HG03025 (cell line): ENCODE measurements around the gene CCNF.
A peak's percentile ranks its signal among the peaks of the same experiment; 100 is the strongest.
"Not testable (repeated sequence)": the region's sequence is repeated elsewhere in the genome, so short reads cannot be mapped to it uniquely, and the experiment has no call there.

ENCODE experiments used
- ATAC-seq: cut with Tn5 transposase; IDR thresholded peaks from one replicate; pipeline ENCODE4 v1.9.1; 2021; ENCODE audit warnings: mild to moderate bottlenecking, moderate library complexity; ENCODE audit not compliant: unreplicated experiment, low FRiP score

CCNF gene, protein sequence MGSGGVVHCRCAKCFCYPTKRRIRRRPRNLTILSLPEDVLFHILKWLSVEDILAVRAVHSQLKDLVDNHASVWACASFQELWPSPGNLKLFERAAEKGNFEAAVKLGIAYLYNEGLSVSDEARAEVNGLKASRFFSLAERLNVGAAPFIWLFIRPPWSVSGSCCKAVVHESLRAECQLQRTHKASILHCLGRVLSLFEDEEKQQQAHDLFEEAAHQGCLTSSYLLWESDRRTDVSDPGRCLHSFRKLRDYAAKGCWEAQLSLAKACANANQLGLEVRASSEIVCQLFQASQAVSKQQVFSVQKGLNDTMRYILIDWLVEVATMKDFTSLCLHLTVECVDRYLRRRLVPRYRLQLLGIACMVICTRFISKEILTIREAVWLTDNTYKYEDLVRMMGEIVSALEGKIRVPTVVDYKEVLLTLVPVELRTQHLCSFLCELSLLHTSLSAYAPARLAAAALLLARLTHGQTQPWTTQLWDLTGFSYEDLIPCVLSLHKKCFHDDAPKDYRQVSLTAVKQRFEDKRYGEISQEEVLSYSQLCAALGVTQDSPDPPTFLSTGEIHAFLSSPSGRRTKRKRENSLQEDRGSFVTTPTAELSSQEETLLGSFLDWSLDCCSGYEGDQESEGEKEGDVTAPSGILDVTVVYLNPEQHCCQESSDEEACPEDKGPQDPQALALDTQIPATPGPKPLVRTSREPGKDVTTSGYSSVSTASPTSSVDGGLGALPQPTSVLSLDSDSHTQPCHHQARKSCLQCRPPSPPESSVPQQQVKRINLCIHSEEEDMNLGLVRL

DNA sequence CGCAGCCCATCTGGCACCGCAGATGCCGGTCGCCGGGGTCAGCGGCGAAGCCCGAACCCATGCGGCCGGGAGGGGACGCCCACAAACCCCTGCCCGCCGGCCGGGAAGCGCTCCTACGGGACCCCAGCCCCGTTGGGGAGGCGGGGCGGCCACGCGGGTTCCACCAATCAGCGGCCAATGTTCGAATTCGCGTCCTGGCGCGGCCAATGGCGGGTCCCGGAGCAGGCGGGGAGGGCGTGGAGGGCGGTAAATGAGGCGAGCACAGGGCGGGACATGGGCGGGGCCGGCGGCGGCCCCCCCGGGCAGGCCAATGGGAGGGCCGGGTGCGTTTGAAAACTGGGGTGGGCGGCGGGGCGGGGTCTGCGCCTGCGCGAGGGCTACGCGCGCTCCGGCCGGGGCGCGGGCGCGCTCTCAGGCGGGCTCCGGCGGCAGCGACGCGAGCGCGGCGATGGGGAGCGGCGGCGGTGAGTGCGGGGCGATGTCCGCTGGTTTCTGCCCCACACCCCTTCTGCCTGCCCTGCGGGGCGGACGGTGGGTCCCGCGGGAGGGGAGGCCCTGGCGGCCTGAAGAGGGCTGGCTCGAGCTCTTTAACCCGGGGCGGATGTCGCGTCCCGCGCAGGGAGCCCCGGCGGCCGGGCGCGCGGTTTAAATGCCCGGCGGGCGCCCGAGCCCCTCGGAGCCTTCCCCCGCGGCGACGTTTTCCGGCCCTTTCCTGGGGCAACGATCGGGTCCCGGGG is at the start of gene CCNF:
TSS of gene CCNF (plus strand) at position 414 of the 737 bp plus-strand sequence. CDS start at position 449, 35 bp downstream.
- ATAC-seq, result peak; percentile 66

GRCh38 chr16:2383501-2383900 is 45.7 kb upstream of the CCNF start:
- no peak for ATAC-seq

DNA sequence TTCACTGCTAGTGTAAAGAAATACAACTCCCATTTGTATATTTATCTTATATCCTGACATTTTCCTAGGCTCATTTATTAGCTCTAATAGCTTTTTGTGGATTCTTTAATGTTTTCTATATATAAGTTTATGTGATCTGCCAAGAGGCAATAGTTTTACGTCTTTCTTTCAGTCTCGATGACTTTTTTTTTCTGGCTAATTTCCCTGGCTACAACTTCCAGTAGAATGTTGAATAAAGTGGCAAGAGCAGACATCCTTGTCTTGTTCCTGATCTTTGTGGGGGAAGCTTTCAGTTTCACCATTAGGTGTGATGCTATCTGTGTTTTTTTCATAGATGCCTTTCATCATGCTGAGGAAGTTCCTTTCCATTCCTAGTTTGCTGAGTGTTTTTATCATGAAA is 44.8 kb upstream of the CCNF start:
- no peak for ATAC-seq

- no peak for ATAC-seq
Observed at GRCh38 chr16:2385190-2385836, 43.9 kb upstream of the CCNF start.

- ATAC-seq, result not testable (repeated sequence)
Observed at GRCh38 chr16:2385982-2386381, 43.3 kb upstream of the CCNF start.

- ATAC-seq, result no peak
Observed at GRCh38 chr16:2386990-2387389, 42.3 kb upstream of the CCNF start.

DNA sequence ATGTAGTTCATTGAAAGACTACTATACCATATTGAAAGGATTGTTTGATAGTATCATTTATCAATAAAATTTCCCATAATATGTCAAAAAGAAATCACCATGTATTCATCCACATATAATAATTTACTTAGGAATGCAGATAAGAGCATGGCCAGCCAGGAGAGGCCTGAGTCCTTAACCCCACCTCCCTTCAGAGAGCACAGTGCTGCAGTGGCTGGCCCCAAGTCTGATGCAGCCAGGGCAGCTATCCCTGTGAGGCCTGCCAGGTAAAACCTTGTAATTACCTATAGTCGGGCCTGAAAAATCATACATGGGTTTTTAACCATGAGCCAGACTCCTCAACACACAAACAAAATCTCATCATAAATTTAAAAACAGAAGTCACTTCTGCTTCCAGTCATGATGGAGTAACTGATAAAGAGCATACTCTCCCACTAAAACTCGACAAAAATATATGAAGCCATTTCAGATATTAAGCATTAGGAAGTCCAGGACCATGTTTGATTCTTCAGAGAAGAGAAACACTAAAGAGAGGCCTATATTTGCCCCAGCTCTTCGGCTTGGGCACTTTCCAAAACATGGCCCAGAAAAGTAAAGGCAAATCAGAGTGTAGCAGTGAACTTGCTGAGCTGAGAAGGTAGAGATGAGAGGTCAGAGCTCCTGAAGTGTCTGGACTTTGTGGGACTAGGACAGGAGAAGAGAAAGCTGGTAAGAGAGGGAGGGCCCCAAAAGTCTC is 40.9 kb upstream of the CCNF start:
- ATAC-seq, result no peak

DNA sequence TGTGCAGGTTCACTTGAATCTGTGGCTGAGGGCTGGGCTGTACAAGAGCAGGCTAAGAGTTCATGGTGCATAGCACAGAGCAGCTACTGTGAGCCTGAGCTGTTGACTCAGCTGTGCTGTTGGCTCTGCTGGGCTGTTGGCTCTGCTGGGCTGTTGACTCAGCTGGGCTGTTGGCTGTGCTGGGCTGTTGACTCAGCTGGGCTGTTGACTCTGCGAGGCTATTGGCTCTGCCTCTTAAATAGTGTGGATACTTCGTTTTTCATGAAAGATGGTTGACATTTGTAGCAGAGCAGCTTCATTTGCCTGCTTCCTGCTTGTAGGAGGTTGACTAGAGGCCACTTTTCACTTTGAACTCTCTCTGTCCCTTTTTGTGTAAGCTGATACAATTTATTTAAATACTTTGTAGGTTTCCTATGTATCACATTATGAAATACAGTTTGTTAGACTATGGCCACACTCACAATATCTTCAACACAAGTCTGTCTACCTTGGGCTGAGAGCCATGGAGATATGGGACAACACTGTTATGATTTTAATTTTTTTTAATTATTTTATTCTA is 40.3 kb upstream of the CCNF start:
- no peak for ATAC-seq

DNA sequence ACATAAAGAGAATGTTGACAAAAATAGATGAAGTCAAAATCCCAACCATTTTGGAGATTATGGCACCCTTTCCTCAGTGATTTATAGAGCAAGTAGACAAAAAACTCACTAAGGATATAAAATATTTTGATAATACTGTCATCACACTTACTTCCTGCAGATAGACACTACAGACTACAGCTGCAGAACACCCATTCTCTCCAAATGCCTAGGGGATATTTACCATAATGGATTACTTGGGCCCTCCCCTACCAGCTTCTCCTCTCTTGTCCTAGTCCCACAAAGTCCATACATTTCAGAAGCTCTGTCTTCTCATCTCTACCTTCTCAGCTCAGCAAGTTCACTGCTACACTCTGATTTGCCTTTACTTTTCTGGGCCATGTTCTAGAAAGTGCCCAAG is 37.2 kb upstream of the CCNF start:
- no peak for ATAC-seq

GRCh38 chr16:2398520-2398919 is 30.7 kb upstream of the CCNF start:
- no peak for ATAC-seq

DNA sequence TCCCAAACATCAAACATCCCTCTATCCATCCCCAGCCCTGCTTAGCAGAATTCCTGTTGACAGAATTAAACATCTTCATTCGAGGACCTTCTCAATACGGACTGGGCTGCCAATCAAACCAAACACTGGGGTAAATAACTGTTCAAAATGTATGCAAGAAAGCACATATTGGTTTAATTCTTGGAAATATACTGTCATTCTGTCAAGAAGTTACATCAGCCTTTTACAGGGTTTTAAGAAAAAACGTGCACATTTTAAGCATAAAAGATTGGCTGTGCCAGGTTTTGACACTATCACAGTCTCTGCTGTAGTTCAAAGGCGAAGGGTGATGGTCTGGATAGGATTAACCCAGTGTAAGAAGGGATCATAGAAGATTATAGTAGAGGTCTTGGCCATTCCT is 25.1 kb upstream of the CCNF start:
- no peak for ATAC-seq

DNA sequence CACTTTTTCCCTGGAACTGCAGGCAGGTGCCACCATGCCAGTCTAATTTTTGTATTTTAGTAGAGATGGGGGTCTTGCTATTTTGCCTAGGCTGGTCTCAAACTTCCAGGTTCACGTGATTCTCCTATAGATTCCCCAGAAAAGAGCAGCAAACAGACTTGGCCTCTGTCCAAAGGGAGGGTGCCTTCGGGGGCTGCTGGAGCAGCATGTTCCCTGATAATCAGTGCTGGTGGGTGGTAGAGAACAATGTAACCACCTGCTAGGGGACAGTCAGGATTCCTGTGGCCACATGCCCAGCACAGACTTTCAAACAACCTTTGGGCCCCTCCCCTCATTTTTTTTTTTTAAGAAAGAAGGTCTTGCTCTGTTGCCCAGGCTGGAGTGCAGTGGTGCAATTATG is 14.2 kb upstream of the CCNF start:
- ATAC-seq, result no peak

GRCh38 chr16:2420035-2420434 is 9.2 kb upstream of the CCNF start:
- no peak for ATAC-seq

- ATAC-seq, result no peak
Observed at GRCh38 chr16:2422123-2422867, 7.0 kb upstream of the CCNF start.

- ATAC-seq, result no peak
Observed at GRCh38 chr16:2424061-2425007, 4.9 kb upstream of the CCNF start.

DNA sequence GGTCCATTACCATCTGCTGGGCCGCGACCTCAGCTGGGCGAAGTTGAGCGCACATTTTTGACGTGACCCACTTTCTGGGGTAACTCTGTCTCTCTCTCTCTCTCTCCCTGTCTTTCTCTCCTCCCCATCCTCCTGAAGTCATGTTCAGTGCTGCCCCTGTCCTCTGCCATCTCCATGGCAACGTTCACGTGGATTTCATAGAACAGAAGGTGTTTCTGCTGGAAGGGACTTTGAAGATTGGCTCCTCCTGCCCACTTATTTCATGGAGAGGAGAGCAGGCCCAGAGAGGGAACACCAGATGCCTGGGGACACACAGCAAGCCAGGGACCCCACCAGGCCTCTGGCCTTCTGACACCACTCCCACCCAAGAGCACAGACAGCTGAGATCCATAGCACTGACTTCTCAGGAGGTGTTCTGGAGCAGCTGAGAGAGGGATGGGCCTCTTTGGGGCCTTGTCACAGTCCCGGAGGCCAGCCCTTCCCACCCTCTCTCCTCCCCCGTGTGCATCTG is 4.2 kb upstream of the CCNF start:
- no peak for ATAC-seq

- ATAC-seq, result no peak
Observed at GRCh38 chr16:2425825-2426430, 3.3 kb upstream of the CCNF start.
